HCT116 (cell line): ENCODE measurements around the gene IGF2BP3.

Experiments
- JUND ChIP-seq: IDR thresholded peaks from 2 replicates; pipeline ENCODE4 v1.6.1; 2012
- POLR2AphosphoS5 ChIP-seq: IDR thresholded peaks from 2 replicates; pipeline ENCODE4 v1.6.1; 2011; ENCODE audit warnings: mild to moderate bottlenecking, low read depth, low read length, moderate library complexity
- RAD21 ChIP-seq: IDR thresholded peaks from 2 replicates; pipeline ENCODE4 v1.6.1; 2012; ENCODE audit warnings: low read depth, mild to moderate bottlenecking
- SIN3A ChIP-seq: IDR thresholded peaks from 2 replicates; pipeline ENCODE4 v1.6.1; 2012; ENCODE audit warnings: low read depth
- TF ChIP-seq, protein P1 (sequence below), 3 experiments: fragments of 200-600 bp in 1 of 3; sonication (generic) in 1 of 3; IDR thresholded peaks in 2 of 3; conservative IDR thresholded peaks in 1 of 3; 2 replicates each; pipeline ENCODE4 v1.5.1; 2012 to 2017; ENCODE audit warnings: low read depth in 2 of 3, low read length in 2 of 3, antibody characterized with exemption in 1 of 3, borderline replicate concordance in 1 of 3, control low read depth in 1 of 3, mild to moderate bottlenecking in 1 of 3, mixed read lengths in 1 of 3, mixed run types in 1 of 3, moderate library complexity in 1 of 3; ENCODE audit not compliant: insufficient read depth in 1 of 3

DNA sequence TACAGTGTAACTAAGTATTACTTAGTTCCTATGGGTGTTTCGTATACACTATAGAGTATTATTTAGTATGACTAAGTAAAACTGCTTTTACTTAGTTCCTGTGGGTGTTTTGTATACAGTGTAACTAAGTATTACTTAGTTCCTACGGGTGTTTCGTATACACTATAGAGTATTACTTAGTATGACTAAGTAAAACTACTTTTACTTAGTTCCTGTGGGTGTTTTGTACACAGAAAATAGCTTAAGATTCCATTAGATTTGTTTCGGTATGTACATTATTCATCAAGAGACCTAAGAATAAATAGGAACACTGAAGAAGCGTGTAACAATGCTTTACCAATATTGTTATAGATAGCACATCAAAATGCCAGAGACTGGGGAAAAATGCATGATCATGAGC is 25.0 kb downstream of the IGF2BP3 start:
- TF ChIP-seq, protein P1, sequence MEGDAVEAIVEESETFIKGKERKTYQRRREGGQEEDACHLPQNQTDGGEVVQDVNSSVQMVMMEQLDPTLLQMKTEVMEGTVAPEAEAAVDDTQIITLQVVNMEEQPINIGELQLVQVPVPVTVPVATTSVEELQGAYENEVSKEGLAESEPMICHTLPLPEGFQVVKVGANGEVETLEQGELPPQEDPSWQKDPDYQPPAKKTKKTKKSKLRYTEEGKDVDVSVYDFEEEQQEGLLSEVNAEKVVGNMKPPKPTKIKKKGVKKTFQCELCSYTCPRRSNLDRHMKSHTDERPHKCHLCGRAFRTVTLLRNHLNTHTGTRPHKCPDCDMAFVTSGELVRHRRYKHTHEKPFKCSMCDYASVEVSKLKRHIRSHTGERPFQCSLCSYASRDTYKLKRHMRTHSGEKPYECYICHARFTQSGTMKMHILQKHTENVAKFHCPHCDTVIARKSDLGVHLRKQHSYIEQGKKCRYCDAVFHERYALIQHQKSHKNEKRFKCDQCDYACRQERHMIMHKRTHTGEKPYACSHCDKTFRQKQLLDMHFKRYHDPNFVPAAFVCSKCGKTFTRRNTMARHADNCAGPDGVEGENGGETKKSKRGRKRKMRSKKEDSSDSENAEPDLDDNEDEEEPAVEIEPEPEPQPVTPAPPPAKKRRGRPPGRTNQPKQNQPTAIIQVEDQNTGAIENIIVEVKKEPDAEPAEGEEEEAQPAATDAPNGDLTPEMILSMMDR (IDR thresholded peaks at IDR 0.05 in 2 of 3, conservative IDR thresholded peaks at IDR 0.05 in 1 of 3; ENCODE audit: borderline replicate concordance in 1 of 3, insufficient read depth in 1 of 3, low read depth in 2 of 3, low read length in 2 of 3), result no peak
- no peak for TF ChIP-seq JUND
- no peak for TF ChIP-seq RAD21
- no peak for TF ChIP-seq SIN3A
- TF ChIP-seq POLR2AphosphoS5, result no peak
